Stimulated activated CD4-positive, alpha-beta T cell treated with anti-CD3 and anti-CD28 coated beads, Interleukin-4, amount 100 ng/mL, for 48 hours (primary cell): Measurements from ENCODE around the gene LDLRAD4.

Experiments used
- DNase-seq, 2 donors: peaks; one replicate each; pipeline ENCODE4 v3.0.0-alpha.2; 2020; ENCODE audit warnings: low read depth in 2 of 2

LDLRAD4 gene

GRCh38 chr18:13614641-13615288 is 396.2 kb downstream of the LDLRAD4 start:
- DNase-seq, result no peak

DNA sequence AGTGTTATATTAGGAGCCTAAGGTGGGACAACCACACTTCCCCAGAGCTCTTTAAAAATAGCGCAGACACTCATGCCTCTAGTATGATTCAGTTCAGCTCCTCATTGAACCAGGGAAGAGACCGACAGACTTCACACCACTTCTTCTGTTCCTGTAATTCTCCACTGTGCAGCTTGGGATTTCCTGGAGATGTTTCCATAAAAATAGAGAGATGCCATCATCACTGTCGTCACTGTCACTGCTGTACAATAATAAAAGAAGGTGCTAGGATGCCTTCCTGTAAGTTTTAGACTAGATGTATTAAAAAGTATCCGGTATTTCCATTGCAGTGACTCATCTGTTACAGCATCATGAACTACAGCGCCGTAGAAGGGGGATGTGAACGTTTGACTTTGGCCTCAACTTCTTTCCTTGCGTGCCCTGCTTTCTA is 396.9 kb downstream of the LDLRAD4 start:
- DNase-seq, result no peak

GRCh38 chr18:13616041-13616440 is 397.5 kb downstream of the LDLRAD4 start:
- no peak for DNase-seq

DNA sequence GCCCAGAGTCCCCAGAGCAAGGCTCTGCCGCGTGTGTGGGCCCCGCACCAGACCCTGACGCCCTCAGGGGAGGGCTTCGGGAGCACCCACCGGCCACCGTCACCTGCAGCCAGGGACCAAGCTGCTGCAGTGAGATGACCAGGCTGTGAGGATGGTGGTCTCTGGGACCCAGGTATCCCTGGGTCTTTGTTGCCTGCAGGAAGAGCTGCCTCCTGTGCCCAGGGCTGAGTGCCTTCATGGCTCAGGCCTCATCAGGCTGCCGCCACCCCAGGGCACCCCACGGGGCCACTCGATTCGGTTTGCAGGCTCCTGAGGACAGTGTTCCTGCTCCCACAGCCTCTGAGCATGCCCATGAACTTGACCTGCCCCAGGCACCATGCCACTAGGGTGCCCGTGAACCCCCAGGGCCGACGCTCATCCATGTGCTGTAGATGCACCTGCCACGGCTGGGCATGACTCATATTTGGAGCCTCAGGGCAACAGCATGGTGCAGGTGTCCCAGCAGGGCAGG is 398.0 kb downstream of the LDLRAD4 start:
- DNase-seq, result no peak

DNA sequence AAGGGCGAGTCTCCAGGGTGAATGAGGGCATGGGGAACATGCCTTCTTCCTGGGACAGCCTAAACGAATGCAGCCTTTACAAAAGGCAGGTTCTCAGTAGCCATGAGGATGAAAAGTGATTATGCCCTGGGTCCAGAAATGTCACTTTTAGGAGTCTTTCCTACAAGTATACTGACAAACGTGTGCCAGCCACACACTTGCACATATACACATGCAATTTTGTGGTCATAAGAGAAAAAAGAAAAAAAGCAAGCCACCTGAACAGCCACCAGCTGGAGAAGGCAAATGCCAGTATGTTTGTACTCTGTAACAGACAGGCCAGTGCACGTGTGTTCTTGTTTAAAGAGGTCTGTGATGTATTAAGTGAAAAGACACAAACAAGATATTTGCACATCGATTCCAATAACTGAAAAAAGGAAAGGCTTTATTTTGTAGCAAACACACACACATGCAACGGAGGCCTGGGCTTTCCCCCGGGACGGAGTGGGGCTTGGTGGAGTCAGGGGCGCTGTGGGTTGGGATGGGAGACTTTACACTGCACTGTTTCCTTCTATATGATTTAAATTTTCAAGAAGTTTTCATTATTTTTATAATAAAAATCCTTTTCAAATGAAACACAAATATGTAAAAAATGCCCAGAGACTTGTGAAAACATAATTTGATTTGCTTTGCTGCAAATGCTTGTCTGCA is 399.4 kb downstream of the LDLRAD4 start:
- DNase-seq, result no peak

DNA sequence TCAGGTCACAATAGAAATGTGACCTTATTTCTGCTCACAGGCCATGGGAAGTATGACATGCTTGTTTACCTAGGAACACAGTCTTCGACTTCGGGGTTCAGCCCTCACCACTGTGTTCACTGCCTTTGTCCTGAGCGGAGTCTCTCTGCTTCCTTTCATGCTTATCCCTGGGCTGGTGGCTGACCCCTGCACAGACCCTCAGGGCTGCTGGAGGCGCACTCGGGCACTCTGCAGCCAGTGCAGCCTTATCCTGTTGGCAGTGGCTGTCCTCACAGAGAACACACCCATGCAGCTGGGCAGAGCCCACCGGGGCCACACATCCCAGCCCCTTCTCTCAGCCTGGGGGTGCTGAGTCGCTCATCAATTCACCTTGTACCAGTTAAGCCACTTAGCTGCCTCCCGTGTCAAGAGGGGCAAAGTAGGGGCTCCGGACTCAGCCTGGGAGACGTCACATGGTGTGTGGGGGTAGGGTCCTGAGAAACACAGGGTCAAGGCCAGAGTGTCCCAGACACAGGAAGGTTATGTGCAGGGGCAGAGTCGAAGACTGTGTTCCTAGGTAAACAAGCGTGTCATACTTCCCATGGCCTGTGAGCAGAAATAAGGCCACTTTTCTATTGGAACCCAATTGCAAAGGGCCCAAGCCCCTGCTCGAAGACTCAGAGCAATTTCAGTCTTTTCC is 400.3 kb downstream of the LDLRAD4 start:
- DNase-seq, result no peak

DNA sequence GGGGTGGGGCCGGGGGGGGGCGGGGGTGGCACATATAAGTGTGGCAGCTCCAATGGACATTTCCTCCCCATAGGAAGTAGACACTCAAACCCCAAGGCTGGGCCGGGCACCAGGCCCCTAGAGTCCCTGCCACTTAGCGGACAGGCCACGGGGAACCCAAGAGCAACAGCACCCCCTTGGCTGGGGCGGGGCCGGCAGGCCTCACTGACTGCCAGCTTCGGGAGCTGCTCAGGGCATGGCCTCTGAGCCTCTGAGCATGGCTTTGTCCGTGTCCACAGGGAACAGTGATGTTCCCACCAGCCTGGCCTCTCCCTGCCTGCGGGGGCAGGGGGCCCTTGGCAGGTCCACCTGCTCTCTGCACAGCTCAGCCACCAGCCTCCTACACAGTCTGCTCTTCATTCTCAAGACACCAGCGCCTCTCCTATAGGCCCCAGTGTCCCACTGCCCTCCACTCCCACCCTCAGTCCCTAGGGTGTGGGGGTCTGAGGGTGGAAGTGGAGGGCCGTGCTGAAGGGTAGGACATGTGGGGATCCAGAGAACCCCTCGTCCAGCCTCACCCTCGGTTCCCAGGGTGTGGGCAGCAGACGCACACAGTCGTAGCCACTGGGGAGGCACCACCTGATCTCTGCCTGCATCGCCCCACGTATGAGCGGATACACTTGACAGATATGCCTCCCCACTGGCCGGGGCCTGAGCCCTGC is 401.1 kb downstream of the LDLRAD4 start:
- DNase-seq, result no peak

DNA sequence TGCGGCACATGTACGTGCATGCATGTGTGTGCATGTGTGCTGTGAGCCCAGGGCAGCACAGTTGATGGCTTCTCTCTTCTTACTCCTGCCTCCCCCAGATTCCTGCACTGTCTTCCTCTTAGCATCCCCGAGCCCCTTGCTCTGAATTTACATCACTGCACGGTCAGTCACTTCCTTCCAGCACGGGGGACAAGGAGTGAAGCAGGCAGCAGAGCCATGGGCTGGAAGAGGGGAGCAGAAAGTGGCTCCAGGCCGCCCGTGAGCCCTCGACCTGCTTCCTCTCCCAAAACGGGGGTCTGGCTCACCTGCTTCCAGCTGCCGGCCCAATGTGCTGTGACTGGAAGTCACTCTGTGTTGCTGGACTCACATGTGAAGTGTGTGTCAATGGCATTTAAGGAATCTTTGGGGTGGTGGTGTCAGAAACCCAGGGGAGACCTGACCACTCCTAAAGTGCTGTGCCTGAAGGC is 401.7 kb downstream of the LDLRAD4 start:
- no peak for DNase-seq

DNA sequence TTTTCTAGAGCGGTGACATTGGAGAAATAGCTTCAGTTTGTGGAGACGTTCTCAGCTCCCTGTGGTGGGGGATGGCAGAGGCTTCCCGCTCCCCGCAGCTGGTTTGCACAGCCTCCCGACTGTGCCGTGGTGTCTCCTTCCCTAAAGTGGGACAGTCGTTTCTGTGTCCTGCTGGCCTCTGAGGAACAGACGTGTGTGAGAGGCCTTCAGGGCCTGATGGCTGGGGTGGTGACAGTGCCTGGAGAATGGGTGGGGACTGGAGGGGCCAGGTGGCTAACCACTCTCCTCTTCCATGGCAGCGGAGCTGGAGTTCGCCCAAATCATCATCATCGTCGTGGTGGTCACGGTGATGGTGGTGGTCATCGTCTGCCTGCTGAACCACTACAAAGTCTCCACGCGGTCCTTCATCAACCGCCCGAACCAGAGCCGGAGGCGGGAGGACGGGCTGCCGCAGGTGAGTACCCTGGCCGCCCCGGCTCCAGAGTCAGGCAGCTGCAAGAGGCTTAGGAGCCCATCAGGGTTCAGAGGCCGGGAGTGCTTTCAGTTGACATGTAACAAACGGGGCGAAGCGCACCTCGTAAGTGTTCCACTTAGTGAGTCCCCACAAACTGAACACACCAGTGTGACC is 402.4 kb downstream of the LDLRAD4 start:
- no peak for DNase-seq

DNA sequence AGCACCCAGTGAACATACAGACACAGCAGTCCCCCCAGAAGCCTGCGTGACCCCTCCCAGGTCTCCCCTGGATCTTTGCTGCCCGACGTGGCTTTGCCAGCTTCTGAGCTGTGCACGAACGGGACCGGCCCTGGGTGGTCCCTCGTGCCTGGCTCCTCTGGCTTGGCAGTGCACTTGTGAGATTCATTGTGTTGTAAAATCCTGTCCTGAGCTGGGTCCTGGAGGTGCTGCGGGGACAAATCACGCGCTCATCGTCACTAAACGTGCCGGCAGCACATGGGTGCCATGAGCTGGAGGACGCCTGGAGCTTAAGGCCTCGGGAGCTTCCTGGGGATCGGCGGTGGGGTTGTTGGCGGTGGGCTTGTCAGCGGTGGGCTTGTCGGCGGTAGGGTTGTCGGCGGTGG is 402.9 kb downstream of the LDLRAD4 start:
- DNase-seq, result no peak

DNA sequence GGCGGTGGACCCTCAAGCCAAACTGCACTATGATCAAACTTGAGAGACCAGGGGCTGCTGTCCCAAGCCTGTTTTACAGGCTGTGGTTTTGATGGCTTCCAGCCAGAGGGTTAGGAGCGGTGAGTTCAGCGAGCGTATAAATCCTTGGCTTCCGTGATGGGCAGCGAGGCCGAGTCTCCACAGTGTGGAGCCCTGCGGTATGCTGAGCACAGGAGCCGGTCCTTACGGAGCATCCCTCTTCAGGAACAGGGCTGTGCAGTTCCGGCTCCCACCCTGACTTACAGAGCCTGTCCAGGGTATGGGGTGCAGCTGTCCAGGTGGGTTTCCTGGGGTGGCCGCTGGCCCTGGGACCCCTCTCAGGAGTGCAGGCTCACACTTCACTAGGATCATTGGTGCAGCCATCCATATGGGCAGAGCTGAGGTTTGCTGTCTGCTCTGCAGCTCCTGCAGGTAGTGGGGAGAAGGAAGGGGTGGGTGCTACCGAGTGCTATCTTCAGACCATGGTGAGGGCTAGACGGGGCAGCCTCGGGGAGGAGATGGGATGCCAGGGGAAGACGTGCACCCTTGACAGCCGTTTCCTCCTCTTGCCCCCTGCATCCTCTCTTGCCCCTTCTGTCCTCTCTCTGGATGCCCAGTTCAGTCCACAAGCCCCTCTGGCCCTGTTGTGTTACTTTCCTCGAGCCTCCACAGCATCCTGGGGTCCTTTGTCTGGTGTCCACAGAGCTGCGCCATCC is 403.5 kb downstream of the LDLRAD4 start:
- no peak for DNase-seq

DNA sequence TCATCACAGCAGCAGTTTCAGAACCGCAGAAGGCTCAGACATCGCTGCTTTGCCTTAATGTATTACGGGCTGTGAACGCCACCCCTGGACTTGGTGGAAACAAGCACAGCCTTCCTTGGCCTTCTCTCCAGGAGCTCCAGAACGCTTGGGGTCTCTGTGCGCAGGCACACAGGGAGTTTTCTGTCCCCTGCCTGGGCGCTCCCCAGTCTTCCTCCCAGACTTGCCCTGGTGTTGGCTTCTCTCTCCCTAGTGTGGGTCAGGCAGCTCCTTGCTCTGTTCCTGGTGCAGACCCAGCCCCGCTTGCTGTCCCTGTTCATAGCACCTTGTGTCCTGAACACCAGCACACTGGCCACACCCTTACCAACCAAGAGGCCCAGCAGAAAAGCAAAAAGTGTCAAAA is 404.2 kb downstream of the LDLRAD4 start:
- no peak for DNase-seq

- DNase-seq, result no peak
Observed at GRCh38 chr18:13623348-13623747, 404.8 kb downstream of the LDLRAD4 start.

- DNase-seq, result no peak
Observed at GRCh38 chr18:13623871-13624270, 405.3 kb downstream of the LDLRAD4 start.

DNA sequence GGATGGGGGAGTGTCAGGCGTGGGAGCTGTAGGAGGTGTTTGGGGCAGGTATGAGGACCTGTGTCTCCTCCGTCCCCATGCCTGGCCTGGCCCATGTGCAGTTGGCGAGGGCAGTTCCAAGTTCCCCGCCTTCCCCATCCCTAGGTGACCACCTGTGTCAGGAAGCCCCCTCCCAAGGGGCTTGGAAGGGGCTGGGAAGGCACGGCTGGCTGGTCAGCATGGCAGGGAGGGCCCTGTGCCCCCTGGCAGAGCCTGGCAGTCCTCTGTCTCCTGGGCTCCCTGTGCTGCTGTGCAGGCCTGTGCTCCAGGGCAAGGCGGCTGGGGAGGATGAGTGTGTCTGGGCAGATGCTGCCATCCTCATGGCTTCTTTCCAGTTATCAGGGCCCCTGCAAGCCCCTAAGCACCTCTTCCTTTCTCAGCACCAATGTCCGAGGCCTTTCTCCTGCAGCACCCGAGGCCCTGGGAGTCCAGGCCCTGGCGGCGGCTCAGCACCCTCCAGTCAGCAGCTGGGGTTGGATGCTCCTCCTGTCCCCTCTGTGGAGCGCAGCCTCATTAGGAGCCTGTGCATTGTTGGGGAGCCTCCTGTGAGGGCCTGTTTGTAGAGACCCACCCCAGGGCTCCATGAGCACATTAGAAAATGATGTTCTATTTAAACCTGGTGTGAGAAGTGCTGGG is 406.1 kb downstream of the LDLRAD4 start:
- DNase-seq, result no peak

GRCh38 chr18:13625355-13625754 is 406.8 kb downstream of the LDLRAD4 start:
- no peak for DNase-seq

DNA sequence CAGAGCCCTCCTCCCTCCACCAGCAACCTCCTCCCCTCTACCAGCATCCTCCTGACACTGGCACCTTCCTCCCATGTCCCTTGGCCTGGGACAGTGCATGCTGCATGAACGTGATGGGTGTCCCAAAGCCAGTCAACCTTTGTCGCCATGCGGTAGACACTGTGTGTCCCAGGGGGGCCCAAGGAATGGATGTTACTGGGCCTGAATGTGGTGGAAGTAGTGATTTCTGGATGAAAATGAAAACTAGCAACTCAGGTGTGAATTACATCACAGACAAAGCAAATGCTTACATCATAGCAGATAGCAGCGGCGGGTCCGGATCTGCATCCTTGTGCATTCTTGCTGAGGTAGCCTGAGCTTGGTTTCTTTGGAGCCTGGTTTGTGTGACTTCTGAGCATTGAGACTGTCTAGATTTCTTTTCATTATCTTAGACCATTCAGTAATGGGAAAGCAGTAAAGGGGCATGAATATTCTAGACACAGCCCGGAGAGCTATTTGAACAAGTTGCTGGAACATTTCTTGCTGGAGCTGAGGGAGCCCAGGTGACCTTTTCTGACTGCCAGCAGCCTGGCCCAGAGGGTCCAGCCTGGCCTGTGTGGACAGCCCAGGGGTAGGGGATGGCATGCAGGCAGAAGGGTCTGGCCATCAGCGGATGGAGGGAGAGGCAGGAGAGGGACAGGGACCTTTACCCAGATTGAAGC is 407.4 kb downstream of the LDLRAD4 start:
- DNase-seq, result no peak

GRCh38 chr18:13626544-13626908 is 408.0 kb downstream of the LDLRAD4 start:
- DNase-seq, result no peak

DNA sequence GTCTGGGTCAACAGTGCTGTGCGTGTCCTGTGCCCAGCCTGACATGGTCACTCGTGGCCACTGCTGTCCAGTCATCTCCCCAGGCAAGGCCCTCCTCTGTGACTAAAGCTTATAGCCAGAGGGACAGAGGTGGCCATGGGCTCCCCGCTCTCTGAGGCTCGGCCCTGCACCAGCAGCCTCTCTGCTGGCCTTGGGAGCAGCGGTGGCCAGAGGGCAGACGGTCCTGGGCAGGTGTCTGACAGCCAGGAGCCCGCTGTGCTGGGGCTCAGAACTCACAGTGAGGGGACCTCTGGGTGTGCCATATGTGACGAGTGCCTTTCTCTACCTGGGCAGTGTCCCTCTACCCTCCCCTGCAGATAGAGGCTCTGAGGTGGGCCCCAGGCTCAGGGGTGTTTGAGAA is 409.1 kb downstream of the LDLRAD4 start:
- no peak for DNase-seq

DNA sequence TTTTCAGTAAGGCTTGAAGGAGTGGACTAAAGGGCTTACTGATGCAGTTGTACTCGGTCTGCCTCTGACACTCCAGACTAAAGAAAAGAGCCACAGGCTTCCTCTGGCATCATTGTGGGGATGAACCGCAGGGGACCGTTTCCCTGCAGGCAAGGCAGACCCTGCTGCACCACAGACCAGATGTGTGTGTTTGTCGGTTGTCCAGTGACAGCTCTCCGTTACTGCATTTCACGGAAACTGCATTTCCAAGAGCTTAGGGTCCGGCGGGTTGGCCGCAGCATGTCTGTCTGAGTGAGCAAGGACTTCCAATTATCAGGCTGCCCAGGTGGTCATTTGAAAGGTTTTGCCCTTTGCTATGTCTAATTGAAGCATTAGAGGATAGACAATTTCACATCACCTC is 409.7 kb downstream of the LDLRAD4 start:
- DNase-seq, result no peak
